SU-DHL-6 (cell line): ENCODE measurements around the gene RAB1B.
A peak's percentile ranks its signal among the peaks of the same experiment; 100 is the strongest.

Experiments used
- H2AFZ ChIP-seq: fragments of 200-600 bp; sonication (generic); 2 replicates; pipeline ENCODE4 v1.6.1; 2014; ENCODE audit warnings: low read depth, mild to moderate bottlenecking, moderate library complexity, mixed read lengths, antibody characterized with exemption, low read length; ENCODE audit not compliant: severe bottlenecking
- H3F3A ChIP-seq: fragments of 200-600 bp; shearing (Covaris generic); 2 replicates; pipeline ENCODE4 v1.6.0; 2016; ENCODE audit warnings: antibody characterized with exemption, mild to moderate bottlenecking; ENCODE audit not compliant: insufficient read depth
- H3K27ac ChIP-seq: fragments of 200-600 bp; sonication (generic); 2 replicates; pipeline ENCODE4 v1.5.1; 2016; ENCODE audit warnings: low read depth, mild to moderate bottlenecking, low read length, moderate library complexity, mixed read lengths
- H3K27me3 ChIP-seq: fragments of 200-600 bp; sonication (generic), shearing (Covaris generic); 2 replicates; pipeline ENCODE4 v1.6.0; 2014; ENCODE audit warnings: mild to moderate bottlenecking, low read length
- H3K36me3 ChIP-seq: fragments of 200-600 bp; sonication (generic); 2 replicates; pipeline ENCODE4 v1.6.1; 2014; ENCODE audit warnings: mild to moderate bottlenecking, low read length, mixed read lengths
- H3K4me2 ChIP-seq: fragments of 300-600, 200-600 bp; shearing (Covaris generic), sonication (generic); 2 replicates; pipeline ENCODE4 v1.6.0; 2014; ENCODE audit warnings: low read length, low read depth, mild to moderate bottlenecking; ENCODE audit not compliant: poor library complexity, severe bottlenecking
- H3K4me3 ChIP-seq: fragments of 200-600 bp; sonication (generic); 2 replicates; pipeline ENCODE4 v1.5.1; 2014; ENCODE audit warnings: antibody characterized with exemption, low read length, mild to moderate bottlenecking, mixed read lengths; ENCODE audit not compliant: insufficient read depth, poor library complexity, severe bottlenecking
- H3K79me2 ChIP-seq: fragments of 200-600 bp; sonication (generic); 2 replicates; pipeline ENCODE4 v1.6.1; 2014; ENCODE audit warnings: mild to moderate bottlenecking, low read length, moderate library complexity; ENCODE audit not compliant: insufficient read depth
- H3K9ac ChIP-seq: fragments of 200-600 bp; sonication (generic); 2 replicates; pipeline ENCODE4 v1.7.0; 2014; ENCODE audit warnings: mild to moderate bottlenecking, low read length
- H3K9me2 ChIP-seq: fragments of 200-600 bp; sonication (generic); replicated peaks from 2 replicates; pipeline ENCODE4 v1.6.1; 2014; ENCODE audit warnings: low read length; ENCODE audit not compliant: insufficient read depth
- H3K9me3 ChIP-seq: fragments of 200-600 bp; sonication (generic); 2 replicates; pipeline ENCODE4 v1.6.1; 2014; ENCODE audit warnings: low read length, mixed read lengths; ENCODE audit not compliant: insufficient read depth
- H4K20me1 ChIP-seq: fragments of 200-600 bp; sonication (generic); 2 replicates; pipeline ENCODE4 v1.6.1; 2014; ENCODE audit warnings: low read depth, mild to moderate bottlenecking, antibody characterized with exemption, low read length, moderate library complexity, mixed read lengths
- EZH2phosphoT487 ChIP-seq: fragments of 200-600 bp; sonication (generic), shearing (Covaris generic); conservative IDR thresholded peaks from 2 replicates; pipeline ENCODE4 v1.6.1; 2018; ENCODE audit warnings: mild to moderate bottlenecking, antibody characterized with exemption, low read length, moderate library complexity, mixed read lengths
- TF ChIP-seq, protein P1 (sequence below): fragments of 200-600 bp; sonication (generic); IDR thresholded peaks from one replicate; pipeline ENCODE4 v1.5.1; 2017; ENCODE audit warnings: antibody characterized with exemption, mild to moderate bottlenecking, low read length, moderate library complexity; ENCODE audit not compliant: insufficient read depth, poor library complexity, severe bottlenecking

The RAB1B gene

DNA sequence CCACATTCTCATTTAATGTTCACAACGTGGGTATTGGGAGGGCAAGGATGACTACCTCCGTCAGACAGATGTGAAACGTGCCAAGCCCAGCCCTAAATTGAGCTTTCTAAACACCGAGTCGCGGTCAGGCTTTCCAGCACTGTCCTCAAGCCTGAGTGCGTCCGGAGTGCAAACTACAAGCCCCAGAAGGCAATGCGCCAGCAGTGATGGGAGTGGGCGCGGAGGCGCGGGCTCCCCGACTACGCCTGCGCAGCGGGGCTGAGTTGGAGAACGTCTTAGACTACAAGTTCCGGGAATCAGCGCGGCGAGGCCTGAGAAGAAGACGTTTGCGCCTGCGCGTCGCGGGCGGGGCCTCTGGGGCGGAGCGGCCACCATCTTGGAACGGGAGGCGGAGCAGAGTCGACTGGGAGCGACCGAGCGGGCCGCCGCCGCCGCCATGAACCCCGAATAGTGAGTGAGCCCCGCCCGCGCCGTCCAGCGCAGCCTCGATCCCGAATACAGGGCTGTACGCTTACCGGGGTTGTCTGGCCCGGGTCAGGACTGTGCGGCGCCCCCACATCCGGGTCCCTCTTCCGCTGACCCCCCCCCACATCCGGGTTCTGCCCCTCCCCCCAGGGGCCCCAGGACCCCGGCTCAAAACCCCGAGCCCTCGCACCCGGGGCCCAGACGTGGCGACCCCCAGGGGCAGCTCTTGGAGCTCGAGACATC, at the start of gene RAB1B:
Gene RAB1B (plus strand): TSS at position 396 of the 708 bp plus-strand sequence. CDS start 41 bp downstream, at position 437.
- peak within 1 kb of the TSS; percentile 90 for H3K4me2 ChIP-seq
- peak within 1 kb of the TSS; percentile 81 for H3K27ac ChIP-seq
- no peaks in the 10 kb centered on the region for H3K27me3 ChIP-seq
- H3K9me2 ChIP-seq = no peaks in the 10 kb centered on the region
- peak within 1 kb of the TSS; percentile 99 for H3K4me3 ChIP-seq
- H2AFZ ChIP-seq = peak within 1 kb of the TSS; percentile 75
- H3F3A ChIP-seq = peaks cover 6% of the 10 kb centered on the region
- H3K79me2 ChIP-seq = peaks cover 24% of the 10 kb centered on the region
- TF ChIP-seq EZH2phosphoT487 = no peak
- TF ChIP-seq, protein P1, sequence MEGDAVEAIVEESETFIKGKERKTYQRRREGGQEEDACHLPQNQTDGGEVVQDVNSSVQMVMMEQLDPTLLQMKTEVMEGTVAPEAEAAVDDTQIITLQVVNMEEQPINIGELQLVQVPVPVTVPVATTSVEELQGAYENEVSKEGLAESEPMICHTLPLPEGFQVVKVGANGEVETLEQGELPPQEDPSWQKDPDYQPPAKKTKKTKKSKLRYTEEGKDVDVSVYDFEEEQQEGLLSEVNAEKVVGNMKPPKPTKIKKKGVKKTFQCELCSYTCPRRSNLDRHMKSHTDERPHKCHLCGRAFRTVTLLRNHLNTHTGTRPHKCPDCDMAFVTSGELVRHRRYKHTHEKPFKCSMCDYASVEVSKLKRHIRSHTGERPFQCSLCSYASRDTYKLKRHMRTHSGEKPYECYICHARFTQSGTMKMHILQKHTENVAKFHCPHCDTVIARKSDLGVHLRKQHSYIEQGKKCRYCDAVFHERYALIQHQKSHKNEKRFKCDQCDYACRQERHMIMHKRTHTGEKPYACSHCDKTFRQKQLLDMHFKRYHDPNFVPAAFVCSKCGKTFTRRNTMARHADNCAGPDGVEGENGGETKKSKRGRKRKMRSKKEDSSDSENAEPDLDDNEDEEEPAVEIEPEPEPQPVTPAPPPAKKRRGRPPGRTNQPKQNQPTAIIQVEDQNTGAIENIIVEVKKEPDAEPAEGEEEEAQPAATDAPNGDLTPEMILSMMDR = no peak
- H3K9ac ChIP-seq = peak within 1 kb of the TSS; percentile 92
- no peaks in the 10 kb centered on the region for H3K36me3 ChIP-seq
- no peaks in the 10 kb centered on the region for H4K20me1 ChIP-seq
- no peaks in the 10 kb centered on the region for H3K9me3 ChIP-seq

DNA sequence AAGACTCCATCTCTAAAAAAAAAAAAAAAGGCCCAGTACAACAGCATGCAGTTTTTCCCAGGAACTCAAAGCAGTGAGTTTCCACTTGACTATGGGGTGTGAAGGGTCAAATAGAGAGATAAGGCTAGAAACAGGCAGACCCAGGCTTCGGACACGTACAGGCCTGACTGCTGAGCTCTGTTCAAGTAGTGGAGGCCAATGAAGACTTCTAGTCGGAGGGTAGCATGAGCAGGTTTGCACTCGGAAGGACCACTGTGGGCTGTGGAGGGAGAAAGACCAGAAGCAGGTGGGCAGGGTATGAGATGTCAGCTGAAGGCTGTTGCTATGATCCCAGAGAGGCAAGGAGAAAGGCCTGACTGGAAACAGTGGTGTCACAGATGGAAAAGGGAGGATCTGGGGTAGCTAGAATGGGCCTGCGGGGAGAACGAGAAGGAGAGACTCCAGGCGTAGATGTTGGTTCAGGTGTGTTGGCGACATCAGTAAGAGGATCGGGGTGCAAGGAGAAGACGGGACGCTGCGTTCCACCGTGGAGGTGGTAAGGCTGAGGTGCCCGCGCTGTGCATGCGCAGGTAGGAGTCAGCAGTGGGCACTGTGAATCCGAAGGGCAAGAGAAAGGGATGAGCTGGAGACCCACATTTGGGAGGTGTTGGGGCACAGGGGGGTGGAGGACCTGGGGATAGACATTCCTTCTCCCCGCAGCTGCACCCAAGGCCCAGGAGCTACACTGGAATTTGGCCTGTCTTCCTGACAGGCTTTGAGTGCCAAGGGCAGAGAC, 49.4 kb upstream of the RAB1B start:
- H3K27me3 ChIP-seq = no peaks in the 10 kb centered on the region
- no peaks in the 10 kb centered on the region for H3F3A ChIP-seq
- no peaks in the 10 kb centered on the region for H3K9me2 ChIP-seq
- no peak overlapping the region for H3K9ac ChIP-seq
- no peaks in the 10 kb centered on the region for H3K36me3 ChIP-seq
- TF ChIP-seq, protein P1 = no peak
- TF ChIP-seq EZH2phosphoT487 = no peak
- no peak overlapping the region for H2AFZ ChIP-seq
- H3K4me3 ChIP-seq = no peak overlapping the region
- H4K20me1 ChIP-seq = no peaks in the 10 kb centered on the region
- H3K79me2 ChIP-seq = no peaks in the 10 kb centered on the region
- H3K9me3 ChIP-seq = no peaks in the 10 kb centered on the region
- H3K4me2 ChIP-seq = no peak overlapping the region
- no peak overlapping the region for H3K27ac ChIP-seq

GRCh38 chr11:66219846-66220565, 48.4 kb upstream of the RAB1B start:
- H3K36me3 ChIP-seq = no peaks in the 10 kb centered on the region
- H3F3A ChIP-seq = no peaks in the 10 kb centered on the region
- no peaks in the 10 kb centered on the region for H4K20me1 ChIP-seq
- no peak overlapping the region for H3K4me2 ChIP-seq
- TF ChIP-seq, protein P1 = no peak
- TF ChIP-seq EZH2phosphoT487 = no peak
- no peak overlapping the region for H2AFZ ChIP-seq
- H3K79me2 ChIP-seq = no peaks in the 10 kb centered on the region
- H3K9me3 ChIP-seq = no peaks in the 10 kb centered on the region
- H3K4me3 ChIP-seq = no peak overlapping the region
- H3K27me3 ChIP-seq = no peaks in the 10 kb centered on the region
- no peak overlapping the region for H3K9ac ChIP-seq
- no peak overlapping the region for H3K27ac ChIP-seq
- H3K9me2 ChIP-seq = no peaks in the 10 kb centered on the region
